Activated CD4-positive, alpha-beta T cell treated with anti-CD3 and anti-CD28 coated beads, Interleukin-10, Interleukin-2, amounts not matched to agents 100 ng/mL and 50 ng/mL, durations not matched to agents 16 hours and 8 hours (primary cell): ENCODE results near the gene MRPS6.

Experiments
- DNase-seq: peaks from one replicate; pipeline ENCODE4 v3.0.0-alpha.2; 2020

MRPS6 gene

DNA sequence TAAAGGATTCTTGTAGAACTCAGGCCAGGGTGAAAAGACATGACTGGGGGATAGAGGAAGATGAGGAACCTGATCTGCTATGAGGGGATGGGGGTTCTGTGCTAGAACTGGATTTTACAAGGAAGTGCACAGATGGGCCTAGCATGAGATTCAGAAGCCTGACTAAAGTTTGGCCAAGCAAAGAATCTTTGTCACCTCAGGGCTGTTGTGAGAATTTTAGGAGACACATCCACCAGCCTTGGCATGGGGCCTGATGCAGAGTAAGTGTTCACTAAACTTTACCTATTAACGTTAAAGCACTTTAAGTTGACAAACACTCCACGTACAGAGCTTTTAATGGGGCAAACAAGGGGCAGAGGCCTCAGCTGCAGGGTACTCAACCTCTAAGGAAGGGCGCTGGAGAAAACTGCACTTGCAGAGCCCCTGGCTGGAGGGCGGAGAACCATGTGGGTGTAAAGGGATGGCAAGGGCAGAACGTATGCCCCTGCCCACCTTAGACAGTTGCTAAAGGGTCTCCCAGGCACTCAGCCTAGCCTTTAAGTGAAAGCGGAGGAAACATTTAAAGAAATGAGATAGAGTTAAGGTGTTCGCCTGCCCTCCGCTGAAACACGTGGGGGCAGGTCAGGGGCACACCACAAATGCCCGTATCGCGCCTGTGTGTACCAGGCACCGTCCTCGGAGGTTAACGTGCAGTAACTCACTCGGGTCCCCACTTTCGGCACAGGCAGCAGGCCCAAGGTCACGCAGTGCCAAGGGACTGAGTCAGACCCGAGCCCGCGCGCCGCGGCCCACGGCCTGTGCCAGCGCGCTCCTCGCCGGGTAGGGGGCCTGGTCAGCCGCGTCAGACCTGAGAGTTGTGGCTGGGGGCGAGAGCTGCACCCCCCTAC is 990 bp upstream of the MRPS6 start:
- no peak for DNase-seq

DNA sequence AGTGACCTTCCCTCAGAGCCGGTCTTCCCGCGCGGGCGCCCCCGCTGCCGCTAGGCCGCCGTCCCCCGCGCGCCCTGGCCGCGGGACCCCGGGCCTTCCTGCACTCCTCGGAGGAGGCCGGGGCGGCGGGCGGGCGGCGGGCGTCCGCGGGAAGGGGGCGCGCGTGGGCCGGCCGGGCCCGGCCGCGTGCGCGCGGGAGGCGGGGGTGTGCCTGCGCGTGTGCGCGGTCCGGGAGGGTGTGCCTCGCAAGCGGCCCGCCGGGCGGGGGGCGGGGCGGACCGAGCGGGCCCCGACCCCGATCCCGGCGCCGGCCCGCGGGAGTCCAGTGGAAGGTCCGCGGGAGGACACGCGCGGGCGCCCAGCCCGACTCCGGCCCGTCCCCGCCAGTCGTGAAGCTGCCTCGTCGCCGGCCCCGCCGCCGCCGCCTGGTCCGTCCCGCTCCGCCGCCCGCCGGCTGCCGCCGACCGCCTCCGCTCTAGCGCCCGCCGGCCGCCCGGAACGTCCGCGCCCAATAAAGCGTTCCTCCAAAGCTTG is 438 bp downstream of the MRPS6 start:
- DNase-seq: peak; percentile 43

DNA sequence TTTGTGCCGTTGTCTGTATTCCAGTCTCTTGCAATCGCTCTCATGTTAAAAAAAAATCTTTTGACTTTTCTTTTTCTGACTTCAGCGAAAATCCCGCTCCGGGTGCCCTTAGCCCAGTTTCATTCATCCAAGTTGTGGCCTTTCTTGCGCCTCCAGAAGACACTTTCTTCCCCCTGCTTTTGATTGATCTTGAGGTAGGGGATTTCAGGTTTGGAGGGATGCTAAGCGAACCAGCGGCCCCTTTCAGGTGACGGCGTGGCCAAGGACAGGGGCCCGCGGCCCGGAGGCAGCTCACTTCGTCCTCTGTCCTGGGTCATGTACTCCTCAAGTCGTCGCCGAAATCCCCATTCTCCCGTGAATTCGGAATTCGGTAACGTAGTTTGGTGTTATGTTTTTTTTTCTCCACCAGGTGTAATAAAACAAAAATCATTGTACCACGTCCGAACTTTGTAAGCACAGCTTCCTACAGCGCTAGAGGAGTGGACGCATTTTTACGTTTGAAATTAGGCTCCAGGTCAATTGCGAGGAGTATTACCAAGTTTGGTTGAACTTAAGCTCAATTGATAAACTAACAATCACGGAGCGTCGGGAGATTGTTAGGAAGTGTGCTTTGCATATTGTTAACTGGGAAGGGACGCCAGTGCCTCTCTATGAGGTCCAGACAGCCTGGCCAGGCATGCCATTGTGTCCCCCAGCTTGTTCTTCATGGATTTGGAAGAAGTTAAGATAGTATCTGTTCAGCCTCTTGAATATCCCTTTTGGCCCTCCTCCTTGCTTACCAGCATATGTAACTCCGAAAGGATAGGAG is 1.1 kb downstream of the MRPS6 start:
- DNase-seq: no peak

DNA sequence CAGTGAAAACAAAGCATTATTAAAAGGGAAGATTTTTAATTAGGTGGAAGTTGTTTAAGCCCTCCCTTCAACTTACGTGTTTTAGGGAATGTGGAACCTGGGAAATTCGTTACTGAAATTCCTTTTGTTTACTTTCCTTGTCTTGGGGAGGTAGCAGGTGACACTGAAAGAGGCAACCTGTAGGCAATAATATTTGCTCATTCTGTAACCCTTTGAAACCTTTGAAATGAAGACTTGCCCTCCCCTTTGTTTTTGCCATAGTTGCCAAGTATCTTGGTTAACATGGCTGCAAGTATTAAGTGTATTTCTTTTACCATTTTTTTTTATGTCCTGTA is 1.7 kb downstream of the MRPS6 start:
- DNase-seq: no peak

DNA sequence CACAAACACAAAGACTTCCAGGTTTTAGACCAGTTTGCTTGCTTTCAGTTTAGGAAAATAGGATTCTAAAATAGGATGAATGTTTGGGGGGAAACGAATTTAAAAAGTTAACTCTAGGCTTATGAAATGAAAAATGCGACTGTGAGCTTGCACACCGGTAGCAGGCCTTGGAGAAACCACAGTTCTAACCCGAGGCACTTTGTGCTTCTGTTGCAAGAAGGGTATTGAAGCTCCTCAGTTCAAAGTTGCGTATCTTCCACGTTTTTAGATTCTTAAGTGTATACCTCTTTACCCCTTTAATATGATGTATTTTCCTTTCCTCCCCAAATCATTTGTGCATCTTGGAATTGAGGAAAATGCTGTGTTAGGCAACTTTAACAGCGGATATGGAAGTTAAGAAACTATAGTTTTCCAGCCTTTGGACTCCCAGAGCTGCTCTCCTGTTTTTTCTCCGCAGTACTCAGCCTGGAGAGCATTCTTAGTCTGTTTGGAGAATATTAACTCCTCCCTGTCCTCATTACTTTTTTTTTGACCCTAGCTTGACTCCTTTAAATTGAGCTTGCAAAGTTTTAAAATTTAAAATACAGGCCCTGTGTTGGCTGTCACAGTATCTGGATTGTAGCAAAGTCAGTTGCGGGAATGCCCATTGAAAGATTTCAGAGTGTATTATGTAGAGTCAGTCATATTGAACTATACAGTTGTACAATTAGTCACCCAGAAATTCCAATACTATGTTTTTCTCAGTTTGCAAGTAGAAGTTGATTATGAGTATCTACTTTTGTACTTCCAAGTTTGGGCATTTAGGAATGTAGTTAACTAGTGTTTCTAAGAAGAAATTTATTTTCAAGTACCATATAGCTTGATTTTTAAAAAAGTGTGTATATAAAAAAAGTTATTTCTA is 2.6 kb downstream of the MRPS6 start:
- peak; percentile 23 for DNase-seq

DNA sequence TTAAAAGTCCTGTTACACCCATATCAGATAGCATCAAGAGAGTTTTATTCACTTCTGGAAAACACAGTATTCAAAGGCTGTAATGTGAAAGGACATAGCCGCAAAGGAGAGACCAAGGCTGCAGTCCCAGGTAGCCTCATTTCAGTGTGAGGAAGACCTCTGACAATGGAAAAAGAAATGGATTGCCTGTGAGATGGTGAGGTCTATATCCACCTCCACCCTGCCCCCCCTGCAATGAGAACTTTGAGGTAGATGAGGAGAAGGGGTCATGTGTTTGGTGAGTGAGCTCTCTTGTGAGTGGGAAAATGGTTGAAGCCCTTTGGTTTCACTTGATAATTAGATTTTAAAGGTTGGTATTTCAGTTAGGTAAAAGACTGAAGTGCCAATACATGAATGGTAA is 3.5 kb downstream of the MRPS6 start:
- no peak for DNase-seq

DNA sequence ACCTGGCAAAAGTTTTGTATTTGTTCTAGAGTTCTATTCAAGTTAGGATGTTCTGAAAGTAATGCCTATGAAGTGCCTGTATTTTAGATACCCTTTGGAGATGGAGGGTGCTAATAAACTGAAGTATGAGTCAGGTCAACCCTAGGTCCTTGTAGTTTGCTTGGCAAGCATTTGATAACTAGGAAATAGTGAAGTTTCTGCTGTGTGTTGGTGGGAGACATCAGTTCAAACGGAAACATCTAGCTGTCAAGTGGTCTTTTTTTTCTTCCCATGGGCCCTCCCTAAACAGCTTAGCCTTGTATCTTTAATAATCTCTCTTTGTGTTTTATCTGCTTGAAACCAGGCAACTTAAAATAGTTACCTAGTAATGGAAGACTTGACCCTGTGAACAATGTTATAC is 4.5 kb downstream of the MRPS6 start:
- no peak for DNase-seq

DNA sequence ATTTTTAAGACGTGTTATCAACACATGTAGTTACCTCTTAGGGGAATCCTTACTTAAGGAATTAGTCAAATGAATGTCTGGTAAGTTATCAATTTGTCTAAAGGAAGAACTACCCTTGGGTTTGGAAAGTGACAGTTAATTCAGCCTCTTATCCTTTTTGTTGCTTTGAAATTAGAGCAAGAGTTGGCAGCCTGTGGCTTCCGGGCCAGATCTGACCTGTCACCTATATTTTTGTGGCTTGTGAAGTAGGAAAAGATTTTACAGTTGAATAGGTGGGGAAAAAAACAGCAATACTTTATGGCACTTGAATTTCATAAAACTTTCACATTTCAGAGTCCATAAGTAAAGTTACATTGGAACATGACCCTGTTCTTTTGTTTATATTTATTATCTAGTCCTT is 5.5 kb downstream of the MRPS6 start:
- peak; percentile 59 for DNase-seq

DNA sequence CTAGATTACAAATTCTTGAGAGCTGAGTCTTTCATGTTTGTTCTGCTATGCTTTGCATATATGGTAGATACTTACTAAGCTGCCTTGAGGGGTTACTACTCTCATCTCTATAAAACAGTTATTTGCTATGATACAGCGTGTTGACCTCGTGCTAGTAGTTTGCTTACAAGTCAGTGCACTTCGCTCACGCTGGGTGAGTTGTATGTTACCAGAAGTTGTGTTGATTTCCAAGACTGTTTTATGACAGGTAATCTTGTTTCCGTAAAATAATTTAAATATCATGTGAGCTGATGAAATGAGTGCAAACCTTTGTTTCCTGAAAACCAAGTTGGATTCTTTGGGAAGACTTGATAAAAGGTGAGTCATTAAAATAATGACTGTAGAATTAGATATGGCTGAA is 7.3 kb downstream of the MRPS6 start:
- DNase-seq: no peak

DNA sequence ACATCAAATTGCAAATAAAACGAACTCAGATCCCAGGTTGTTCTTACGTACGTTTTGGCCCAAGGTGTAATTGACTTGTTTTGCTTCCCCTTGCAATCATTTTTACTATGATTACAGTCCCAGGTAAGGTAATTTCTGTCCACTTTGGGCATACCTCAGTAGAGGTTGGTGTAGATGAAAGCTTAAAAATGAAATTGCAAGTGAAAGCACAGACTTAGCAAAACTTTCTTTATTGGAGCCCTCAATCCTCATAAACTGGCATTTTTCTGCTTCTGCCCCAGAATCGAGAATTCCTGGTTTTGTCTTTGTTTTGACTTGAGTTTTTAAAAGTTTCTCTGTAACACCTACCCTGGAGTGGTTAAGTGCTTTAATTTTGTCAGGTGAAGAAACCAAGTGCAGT is 9.4 kb downstream of the MRPS6 start:
- no peak for DNase-seq

DNA sequence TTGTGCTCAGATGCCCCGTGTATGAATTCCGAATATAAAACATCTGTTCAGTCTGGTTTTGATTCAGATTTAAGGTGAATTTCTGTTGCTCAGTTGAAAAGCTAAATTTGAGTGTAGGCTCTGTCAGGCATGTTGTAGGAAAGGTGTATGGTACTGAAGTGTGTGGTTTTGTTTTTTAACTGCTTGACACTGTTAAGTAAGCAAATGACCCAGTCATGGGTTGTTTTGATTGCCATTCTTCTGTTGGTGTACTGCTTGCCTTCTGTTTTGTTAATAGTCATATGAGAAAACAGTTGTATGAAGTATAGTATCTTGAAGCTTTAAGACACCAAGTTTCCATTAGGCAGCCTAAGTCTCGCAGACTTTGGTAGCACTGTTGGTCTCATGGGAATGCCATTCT is 10.0 kb downstream of the MRPS6 start:
- no peak for DNase-seq

DNA sequence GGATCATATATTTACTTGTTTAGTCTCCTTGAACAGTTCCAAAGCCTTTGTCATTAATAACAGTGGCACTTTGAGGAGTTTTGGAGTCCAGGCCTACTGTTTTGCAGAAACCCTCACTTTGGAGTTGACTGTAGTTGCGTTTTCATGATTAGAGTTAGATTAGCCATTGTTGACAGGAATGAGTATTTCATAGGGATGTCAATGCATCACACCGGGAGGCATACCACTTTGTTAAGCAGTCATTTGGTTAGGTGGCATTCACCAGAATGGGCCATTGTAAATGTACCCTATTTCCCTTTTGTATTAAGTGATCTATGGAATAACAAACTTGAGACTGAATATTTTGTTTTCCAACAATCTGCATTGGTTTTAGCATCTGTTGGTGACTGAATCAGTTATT is 11.8 kb downstream of the MRPS6 start:
- DNase-seq: peak; percentile 44

DNA sequence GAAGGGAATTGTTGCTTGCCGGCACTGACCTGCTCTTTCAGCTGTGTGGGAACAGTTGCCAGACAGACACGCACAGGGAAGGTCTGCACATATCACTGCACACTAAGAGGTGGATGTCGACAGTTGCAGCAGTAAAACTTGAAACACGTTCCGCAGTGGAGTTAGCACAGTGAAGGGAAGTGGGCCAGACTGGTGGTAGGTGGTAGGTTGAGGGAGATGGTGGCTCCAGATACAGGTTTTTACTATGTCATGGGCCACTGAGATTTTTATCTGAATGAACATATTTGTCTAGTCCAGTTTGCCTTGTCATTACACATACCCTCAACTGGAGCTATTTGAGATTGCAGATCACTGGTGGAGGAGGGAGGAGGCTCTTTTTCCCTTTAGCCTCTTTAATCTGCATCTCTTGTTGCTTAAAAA is 13.5 kb downstream of the MRPS6 start:
- peak; percentile 31 for DNase-seq

DNA sequence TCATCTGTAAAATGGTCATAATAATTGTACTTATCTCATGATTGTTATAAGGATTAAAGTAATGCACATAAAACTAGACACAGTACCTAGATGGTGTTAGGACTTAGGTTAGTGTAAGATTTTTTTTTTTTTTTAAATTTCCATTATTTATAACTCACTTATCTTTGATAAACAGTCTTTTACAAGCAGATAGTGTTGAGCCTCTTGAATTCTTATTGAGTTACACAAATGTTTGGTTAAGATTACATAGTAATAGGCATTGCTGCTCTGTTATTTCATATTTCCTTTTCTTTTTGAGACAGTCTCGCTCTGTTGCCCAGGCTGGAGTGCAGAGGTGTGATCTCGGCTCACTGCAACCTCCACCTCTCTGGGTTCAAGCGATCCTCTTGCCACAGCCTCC is 15.4 kb downstream of the MRPS6 start:
- no peak for DNase-seq

DNA sequence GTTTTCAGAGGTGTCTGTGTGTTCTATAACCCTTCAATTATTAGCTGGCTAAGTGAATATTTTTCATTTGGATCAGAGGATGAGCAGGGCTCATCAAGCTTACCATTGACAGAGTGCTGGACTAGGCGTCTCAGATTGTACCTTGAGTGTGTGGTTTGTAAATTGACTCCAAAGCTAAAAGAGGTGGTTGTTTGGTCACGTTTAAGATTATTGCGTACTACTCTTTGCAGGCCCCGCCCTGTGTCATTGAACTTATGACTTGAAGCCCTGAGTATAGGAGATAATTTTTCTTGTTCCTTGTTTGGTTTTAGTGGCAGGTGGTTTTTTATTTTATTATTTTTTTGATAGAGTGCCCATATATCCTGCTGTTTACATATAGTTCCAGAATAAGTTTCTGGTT is 17.7 kb downstream of the MRPS6 start:
- no peak for DNase-seq

DNA sequence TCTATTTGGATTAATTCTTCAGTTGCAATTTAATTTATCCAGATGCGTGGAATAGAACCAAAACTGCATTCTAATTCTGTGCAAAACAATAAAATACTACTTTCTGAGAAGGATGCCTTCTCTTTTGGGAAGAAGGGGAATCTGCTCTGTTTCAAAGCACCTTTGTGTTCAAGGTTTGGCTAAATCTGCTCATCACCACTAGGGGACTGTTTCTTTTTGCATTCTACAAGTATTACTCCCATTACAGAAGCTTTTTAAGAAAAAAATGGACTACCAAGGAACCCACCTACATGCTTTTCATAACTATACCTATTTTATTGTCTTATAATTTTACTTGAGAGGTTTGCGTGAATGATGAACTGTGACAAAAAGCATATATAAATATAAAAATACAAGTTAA is 18.2 kb downstream of the MRPS6 start:
- no peak for DNase-seq

DNA sequence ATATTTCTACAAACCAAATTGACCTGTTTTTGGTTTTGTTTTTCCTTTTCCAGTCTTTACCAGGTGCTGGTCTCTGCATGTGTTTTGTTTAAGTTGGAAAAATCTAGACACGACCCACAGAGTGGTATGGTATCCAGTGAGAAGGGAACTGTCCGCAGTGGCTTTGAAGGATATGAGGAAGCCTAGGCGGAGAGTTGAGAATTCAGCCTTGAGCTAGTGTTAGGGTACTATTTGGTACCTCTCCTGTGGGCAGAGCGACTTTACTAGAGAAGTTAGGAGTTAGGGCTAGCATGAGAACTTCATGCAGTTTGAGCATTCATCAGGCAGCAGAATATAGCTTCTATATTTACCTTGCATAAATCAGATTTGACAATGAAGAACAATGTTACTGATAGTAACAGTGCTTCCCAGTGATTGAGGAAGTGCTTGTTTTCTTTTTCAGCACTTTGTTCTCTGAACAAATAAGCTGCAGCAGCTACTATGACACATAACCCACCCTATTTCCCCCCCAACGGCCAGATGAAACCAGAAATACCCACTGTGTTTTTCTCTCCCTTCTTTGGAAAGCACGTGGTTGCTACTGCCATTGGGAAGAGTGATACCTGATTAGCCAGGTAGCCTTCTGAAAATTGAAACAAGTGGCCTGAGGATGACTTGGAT is 19.0 kb downstream of the MRPS6 start:
- DNase-seq: no peak

DNA sequence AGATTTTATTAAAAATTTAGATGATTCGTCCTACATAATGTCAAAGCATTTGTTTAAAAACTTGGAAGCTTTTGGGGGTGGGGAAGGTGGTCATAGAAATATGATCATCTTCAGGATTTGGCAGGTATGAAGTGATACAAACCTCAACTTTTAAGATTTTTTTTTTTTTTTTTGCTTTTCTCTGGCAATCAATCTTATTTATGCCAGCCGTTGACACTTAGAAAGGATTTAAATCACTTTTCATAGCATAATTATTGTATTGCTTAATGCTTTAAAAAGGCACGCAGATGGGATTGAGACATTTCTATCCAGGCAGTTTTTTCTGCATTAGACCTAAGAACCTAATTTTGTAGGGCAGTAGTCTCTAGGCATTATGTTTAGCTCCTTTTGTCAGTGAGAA is 19.7 kb downstream of the MRPS6 start:
- DNase-seq: no peak

DNA sequence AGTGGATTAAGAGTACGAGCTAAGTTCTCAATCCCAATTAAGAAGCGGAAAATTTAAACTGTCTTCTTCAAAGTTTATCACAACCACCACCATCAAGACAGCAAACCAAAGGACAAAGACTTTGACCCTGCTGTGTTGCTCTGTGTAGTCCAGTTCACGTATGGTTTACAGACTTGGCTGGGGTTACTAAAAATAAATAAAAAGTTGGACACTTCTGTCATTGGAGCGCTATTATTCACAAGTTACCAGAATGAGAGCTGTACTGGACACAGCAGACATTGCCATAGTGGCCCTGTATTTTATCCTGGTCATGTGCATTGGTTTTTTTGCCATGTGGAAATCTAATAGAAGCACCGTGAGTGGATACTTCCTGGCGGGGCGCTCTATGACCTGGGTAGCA is 21.6 kb downstream of the MRPS6 start:
- DNase-seq: no peak

DNA sequence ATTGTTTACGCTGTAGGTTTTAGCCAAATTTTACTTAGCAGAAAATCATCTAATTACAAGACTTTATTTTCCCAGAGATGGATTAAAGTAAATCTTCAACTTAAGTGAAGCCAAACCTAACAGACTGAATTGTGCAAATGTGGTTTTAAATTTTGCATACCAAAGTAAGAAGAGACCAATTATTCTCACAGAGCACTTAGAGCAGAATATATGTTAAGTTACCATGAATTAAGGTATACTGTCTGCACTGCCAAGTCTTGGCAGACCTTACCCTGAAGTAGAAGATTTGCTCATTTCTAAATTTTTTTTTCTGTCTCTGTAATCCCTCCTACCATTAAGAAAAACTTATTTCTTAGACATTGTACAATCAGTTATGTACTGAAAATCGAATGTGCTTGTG is 24.1 kb downstream of the MRPS6 start:
- DNase-seq: no peak

DNA sequence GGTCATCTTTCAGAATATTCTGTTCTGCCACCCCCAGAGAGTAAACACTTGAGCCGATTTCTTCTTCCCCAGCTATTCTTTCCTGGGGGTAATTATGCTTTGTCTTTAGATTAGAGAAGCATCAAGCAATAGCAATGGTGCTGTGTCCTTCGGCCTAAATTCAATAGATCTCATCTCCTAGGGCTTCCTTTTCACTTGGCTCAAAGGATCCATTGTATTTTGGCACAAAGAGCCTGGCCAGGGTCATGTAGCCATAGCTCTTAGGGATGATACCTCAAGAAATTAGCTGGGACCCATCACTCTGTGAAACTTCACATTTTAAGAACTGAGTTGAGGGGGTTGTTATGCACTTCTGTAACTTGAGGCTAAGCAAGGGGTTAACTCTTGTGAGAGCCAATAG is 27.0 kb downstream of the MRPS6 start:
- DNase-seq: no peak

DNA sequence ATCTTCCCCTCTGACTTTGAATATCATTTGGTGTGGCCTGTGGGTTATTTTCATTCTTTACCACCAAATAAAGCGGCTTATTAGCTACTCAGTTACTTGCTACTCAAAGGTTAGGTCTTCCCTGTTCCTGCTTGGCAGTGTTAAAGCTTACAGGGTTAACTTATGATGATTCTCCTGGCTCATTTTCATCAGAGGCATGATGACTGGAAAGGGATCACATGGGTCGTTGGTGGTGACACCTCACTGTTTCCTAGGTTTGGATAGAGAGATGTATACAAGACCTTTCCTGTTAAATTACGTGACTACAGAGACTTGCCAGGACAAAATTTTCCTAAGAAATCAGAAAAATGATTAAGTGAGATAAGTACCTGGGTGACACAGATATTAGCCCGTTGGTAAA is 27.4 kb downstream of the MRPS6 start:
- DNase-seq: no peak
